ENCODE results near the gene KIF6.
A peak's percentile ranks its signal among the peaks of the same experiment; 100 is the strongest.

The KIF6 gene

GRCh38 chr6:39319621-39320362 lies 405.4 kb downstream of the KIF6 start:
- DNase-seq (ENCODE audit: low spot score) = no peak

DNA sequence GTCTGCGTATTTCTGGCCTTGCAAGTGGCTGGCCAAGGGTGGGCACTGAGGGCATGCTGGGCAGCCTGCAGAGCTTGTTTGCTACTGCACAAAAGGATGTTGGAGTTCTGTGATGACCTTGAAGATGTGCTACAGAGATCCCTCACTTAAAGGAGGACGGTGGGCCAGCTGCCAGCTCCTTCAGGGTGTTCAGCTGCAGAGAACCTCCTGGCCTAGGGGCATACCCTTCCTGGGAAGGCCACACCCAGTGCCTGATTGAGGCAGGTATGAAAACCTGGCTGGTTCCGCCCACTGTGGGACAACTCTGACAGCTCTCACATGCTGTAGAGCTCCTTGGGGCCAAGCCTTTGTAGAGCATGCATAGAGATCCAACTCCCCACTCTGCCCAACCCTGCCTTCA lies 408.0 kb downstream of the KIF6 start:
- DNase-seq (ENCODE audit: low spot score) = no peak

DNA sequence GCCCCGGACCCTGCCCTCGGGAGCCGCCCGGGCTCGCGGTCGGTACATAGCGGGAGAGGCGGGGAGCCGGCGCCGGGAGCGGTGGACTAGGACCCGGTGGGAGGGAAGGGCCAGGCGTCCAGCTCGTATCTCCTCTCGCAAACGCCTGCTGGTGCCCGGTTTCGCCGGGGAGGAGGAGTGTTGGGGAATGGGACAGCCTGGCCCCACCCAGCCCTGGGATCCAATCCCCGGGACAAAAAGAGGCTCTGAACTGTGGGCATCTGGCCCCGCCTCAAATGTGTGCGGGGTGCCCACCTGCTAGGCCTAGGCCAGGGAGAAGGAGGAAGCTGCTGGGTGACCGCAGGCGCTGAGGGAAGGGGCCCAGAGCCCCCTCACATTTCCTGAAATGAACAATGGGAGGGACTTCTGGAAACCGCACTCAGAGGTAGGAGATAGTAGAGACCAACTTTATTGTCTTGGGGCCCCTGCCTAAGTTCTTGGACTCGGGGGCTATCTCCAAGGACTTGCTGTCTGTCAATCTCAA lies 410.9 kb downstream of the KIF6 start, which contains the start of gene KCNK17:
KCNK17 (minus strand) TSS at position 147 of the 523 bp plus-strand sequence; CDS start at position 48, 99 bp downstream.
- DNase-seq (ENCODE audit: low spot score) = no peak

DNA sequence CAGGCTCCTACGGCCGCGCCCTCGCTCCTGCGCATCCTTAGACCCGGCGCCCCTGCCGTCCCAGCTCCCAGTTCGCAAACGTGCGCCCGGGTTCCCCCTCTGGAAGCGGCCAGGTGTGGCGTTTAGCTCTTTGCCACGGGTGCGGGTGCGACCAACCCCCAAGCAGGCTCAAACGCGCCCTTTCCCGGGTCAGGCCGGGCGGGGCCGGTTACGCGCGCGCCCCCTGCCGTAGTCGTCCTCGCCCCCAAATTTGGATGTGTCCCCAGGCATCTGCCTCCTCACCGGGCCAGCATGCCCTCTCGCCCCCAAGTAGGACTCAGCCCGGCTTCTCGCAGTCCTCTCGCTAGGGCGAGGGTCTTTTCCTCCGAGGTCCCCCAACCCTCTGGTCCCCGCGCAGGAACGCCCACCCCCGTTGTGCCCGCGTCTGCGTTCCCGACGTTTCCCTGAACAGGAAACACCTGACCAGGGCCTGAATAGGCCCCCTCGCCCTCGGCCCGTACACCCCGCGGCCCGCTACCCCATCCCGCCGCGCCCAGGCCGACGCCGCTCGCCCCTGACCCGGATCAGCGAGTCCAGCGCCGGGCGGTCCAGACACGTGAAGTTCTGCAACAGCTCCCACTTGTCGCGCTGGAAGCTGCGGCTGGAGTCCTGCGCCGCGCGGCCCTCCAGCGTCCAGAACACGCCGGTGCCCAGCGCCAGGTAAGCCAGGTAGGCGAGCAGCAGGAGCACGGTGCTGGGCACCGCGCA lies 411.5 kb downstream of the KIF6 start:
- DNase-seq (ENCODE audit: low spot score) = no peak

- DNase-seq (ENCODE audit: low spot score) = no peak
Observed at GRCh38 chr6:39312912-39313525, 412.2 kb downstream of the KIF6 start.

- no peak for DNase-seq (ENCODE audit: low spot score)
Observed at GRCh38 chr6:39310542-39310941, 414.7 kb downstream of the KIF6 start.

DNA sequence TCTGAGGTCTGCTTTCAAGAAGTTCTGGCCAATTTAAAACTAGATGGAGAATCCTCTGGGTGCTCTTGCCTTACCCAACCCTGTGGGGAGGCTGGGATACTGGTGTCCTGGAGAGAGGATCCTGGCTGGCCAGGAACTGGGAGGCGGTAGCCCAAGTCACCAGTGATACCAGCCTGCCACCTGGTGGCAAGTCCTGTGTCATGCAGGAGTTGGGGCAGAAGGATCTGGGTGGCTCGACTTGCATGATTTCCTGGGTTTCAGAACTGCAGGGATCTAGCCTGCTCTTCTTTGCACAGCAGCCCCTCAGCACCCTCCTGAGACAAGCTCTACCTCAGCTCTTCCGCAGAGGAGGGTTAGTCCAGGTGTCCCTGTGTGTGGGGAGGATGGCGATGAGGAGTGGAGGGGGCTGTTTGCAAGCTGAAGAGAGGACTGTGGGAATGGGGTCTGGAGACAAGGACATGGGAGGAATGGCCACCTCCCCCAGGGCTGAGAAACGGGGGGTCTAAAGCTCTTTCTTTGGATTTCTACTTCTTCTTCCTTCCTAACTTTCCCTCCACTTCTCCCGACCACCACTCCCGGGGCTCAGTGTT lies 415.2 kb downstream of the KIF6 start:
- peak; percentile 32 for DNase-seq (ENCODE audit: low spot score)

GRCh38 chr6:39307462-39307861 lies 417.7 kb downstream of the KIF6 start:
- DNase-seq (ENCODE audit: low spot score) = no peak

DNA sequence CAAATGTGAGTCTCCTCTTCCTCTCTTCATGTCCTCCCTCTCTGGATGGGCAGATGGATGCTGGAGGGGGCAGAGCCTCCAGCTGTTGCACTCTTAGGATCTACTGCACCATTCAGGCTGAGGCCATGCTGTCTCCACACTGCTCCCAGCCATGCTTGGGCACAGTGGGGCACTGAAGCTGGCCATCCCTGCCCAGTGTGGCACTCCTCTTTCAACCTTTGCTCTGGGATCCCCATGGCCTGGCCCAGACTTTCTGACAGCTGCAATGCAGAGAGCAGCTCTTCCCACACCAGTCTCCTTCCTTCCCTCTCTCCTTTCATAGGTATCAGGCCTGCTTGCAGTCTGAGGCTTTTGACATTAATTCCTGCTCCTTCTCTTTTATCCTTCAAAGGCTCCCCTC lies 420.3 kb downstream of the KIF6 start:
- DNase-seq (ENCODE audit: low spot score) = no peak

DNA sequence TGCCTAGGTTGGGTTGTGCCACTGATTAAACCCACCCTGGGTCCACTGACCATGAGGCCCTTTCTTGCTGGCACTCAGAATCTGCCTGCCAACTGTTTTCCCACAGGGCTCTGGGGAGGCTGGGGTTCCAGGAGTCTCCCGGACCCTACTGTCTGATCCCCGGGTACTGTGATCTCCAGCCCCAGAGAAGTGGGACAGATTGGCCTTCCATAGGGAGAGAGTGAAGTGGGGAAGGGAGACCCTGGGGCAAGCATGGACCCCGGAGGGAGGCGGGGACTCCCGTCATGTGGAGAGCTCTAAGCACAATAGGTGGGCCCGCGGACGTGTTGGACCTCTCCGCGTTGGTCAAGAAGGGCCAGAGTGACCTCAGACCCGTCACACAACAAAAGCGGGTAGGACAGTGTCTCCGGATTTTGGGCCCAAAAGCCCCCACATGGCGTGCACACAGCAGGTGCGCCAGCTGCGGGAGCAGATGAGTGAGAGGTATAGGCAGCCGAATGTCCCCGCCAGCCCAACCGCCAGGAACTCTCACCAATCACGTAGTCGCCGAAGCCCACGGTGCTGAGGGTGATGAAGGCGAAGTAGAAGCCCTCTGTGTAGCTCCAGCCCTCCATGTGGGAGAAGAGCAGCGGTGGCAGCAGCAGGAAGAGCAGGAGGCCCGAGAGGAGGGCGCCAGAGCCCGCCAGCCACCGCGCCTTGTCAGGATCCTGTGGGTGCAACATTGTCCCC lies 421.6 kb downstream of the KIF6 start:
- no peak for DNase-seq (ENCODE audit: low spot score)

DNA sequence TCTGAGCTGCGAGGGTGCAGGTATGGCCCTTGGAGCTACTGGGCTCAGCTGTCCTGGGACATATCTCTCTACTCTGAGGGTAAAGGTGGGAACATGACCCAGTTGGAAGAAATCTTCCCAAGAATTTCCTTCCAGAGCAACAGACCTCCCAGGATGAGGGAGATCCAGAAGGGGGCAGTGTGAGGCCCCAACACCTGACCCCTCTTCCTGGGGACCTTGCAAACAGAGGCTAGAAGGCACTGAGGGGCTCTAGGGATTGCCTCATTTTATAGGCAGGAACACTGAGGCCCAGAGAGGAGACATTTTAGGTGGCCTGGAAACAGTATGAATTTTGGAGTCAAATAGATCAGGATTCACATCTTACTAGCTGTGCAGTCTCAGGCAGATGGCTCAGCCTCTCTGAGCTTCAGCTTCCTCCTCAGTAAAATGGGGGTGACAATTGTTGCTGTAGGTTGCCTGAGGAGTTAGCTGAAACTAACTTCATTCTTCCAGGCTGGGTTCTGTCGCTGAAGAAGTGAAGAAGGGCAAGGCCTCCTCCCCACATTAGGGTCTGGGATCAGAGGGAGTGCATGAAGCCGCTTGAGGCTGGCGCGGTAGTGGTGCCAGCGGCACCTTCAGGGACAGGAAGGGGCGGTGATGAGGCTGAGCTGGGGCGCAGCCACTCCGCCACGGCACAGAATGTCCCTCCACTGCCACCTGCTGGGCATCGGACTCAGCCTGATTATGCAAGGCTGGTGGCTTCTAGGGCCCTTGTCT lies 422.4 kb downstream of the KIF6 start:
- DNase-seq (ENCODE audit: low spot score) = peak; percentile 54

GRCh38 chr6:39302011-39302410 lies 423.2 kb downstream of the KIF6 start:
- no peak for DNase-seq (ENCODE audit: low spot score)

DNA sequence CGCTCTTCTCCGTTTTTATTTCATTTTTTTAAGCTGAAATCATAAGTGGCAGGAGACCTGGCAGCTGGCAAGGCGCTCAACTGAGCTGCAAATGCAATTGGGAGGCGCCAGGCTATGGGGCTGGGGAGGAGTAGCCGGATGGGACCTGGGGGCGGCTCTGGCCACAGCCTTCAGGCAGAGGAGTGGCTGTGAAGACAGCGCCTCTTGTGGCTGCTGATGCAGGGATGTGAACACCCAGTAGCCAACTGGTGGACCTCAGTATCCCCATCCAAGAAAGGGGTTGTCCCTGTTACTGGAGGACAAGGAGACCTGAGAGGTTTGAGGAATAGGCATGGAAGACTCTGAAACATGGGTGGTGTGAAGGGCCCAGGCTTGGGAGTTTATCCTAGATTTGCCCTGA lies 423.6 kb downstream of the KIF6 start:
- DNase-seq (ENCODE audit: low spot score) = no peak

- DNase-seq (ENCODE audit: low spot score) = no peak
Observed at GRCh38 chr6:39300739-39301138, 424.5 kb downstream of the KIF6 start.

DNA sequence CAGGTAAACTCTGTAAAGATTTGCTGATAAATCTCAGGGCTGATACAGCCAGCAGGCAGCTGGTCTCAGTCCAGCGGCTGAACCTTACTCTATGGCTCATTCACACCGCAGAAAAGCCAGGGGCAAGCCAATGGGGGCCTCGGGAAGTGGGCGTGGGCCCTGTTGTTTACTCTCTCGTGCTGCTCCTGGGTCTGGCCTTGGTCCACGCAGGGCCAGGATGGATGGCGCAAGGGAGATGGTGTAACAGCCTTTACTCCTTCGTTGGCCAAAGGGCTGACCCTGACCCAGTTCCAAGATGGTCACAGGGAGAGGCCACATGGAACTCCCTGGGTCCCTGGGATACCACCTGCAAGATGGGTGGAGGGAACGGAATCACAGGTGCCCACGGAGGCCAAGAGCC lies 427.1 kb downstream of the KIF6 start:
- no peak for DNase-seq (ENCODE audit: low spot score)

GRCh38 chr6:39296745-39297640 lies 428.2 kb downstream of the KIF6 start:
- DNase-seq (ENCODE audit: low spot score) = no peak

DNA sequence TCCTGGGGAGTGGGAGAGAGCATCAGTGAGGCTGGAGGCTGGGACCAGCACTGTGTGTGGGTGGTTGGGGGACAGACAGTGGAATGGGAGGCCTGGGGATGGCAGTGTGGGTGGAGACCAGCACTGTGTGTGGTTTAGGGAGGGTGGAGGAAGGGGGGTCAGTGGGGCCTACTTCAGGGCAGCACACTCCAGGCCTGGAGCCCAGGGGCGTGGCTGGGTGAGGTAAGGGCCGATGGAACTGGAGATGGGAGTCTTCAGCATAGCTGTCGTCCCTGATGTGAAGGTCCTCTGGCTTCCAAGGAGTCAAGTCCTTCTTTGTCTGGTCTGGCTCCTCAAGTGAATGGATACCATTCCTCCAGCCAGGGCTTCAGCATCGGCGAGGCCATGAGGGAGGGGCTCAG lies 429.6 kb downstream of the KIF6 start:
- peak; percentile 16 for DNase-seq (ENCODE audit: low spot score)

GRCh38 chr6:39294899-39295298 lies 430.3 kb downstream of the KIF6 start:
- no peak for DNase-seq (ENCODE audit: low spot score)

DNA sequence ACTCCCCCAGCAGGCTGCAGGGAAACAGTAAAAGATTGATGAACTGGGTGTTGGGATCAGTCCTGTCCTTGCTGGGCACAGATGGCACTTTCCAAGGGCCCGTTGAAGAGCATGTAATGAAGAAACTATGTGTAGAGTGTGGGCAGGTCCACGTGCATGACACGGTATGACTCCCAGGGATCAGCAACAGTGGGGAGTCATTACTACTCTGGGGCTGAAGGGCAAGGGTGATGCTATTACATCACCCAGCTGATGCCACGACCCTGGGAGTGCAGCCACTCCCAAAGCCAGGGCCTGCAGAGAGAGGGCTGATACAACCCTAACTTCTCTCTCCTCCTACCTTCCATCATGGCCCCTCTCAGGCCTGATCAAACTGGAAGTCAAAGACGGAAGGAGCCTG lies 431.1 kb downstream of the KIF6 start:
- DNase-seq (ENCODE audit: low spot score) = peak; percentile 7

GRCh38 chr6:39292637-39293036 lies 432.6 kb downstream of the KIF6 start:
- DNase-seq (ENCODE audit: low spot score) = no peak

Measured in SW480 (cell line).